IMR-90 (cell line): ENCODE data around the gene ITGA1.

Source experiments
- BHLHE40 ChIP-seq: fragments of 150-350 bp; IDR thresholded peaks from 2 replicates; pipeline ENCODE4 v1.6.1; 2016; ENCODE audit warnings: mild to moderate bottlenecking, low read depth, low read length
- FOS ChIP-seq: fragments of 150-350 bp; IDR thresholded peaks from 2 replicates; pipeline ENCODE4 v1.6.1; 2016; ENCODE audit warnings: low read depth, low read length
- POLR2A ChIP-seq: IDR thresholded peaks from 2 replicates; pipeline ENCODE4 v1.6.1; 2012; ENCODE audit warnings: mild to moderate bottlenecking, low read depth, low read length
- TF ChIP-seq, protein P1 (sequence below): conservative IDR thresholded peaks from 2 replicates; pipeline ENCODE4 v1.5.1; 2012; ENCODE audit warnings: mild to moderate bottlenecking, low read depth, low read length, improper control_type of control experiment
- TF ChIP-seq, protein P2 (sequence below): fragments of 150-350 bp; IDR thresholded peaks from 2 replicates; pipeline ENCODE4 v1.6.1; 2017; ENCODE audit warnings: mild to moderate bottlenecking, antibody characterized with exemption, low read length, low read depth

- TF ChIP-seq, protein P1, sequence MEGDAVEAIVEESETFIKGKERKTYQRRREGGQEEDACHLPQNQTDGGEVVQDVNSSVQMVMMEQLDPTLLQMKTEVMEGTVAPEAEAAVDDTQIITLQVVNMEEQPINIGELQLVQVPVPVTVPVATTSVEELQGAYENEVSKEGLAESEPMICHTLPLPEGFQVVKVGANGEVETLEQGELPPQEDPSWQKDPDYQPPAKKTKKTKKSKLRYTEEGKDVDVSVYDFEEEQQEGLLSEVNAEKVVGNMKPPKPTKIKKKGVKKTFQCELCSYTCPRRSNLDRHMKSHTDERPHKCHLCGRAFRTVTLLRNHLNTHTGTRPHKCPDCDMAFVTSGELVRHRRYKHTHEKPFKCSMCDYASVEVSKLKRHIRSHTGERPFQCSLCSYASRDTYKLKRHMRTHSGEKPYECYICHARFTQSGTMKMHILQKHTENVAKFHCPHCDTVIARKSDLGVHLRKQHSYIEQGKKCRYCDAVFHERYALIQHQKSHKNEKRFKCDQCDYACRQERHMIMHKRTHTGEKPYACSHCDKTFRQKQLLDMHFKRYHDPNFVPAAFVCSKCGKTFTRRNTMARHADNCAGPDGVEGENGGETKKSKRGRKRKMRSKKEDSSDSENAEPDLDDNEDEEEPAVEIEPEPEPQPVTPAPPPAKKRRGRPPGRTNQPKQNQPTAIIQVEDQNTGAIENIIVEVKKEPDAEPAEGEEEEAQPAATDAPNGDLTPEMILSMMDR: no peak
- TF ChIP-seq POLR2A (no peak), BHLHE40 (no peak), FOS (no peak)
- TF ChIP-seq, protein P2, sequence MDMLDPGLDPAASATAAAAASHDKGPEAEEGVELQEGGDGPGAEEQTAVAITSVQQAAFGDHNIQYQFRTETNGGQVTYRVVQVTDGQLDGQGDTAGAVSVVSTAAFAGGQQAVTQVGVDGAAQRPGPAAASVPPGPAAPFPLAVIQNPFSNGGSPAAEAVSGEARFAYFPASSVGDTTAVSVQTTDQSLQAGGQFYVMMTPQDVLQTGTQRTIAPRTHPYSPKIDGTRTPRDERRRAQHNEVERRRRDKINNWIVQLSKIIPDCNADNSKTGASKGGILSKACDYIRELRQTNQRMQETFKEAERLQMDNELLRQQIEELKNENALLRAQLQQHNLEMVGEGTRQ: no peak
These were observed 202.8 kb downstream of the ITGA1 start for GRCh38 chr5:52990528-52990925.
